Colonic mucosa (tissue), 4 donors: ENCODE data around the gene CTNND2. TPM values are rescaled to one million over a fixed set of nuclear protein-coding genes. Genes with fewer than 3 reads are reported as not detected.

Experiments
- DNase-seq: peaks from one replicate; pipeline ENCODE4 v3.0.0-alpha.2; 2020
- H3K27ac ChIP-seq: fragments of 200-600 bp; one replicate; pipeline ENCODE4 v1.8.0; 2021
- H3K27me3 ChIP-seq: fragments of 200-600 bp; one replicate; pipeline ENCODE4 v1.8.0; 2021
- H3K36me3 ChIP-seq: fragments of 200-600 bp; one replicate; pipeline ENCODE4 v1.8.0; 2021
- H3K4me1 ChIP-seq: fragments of 200-600 bp; one replicate; pipeline ENCODE4 v1.8.0; 2021; ENCODE audit warnings: mild to moderate bottlenecking
- H3K4me3 ChIP-seq: fragments of 200-600 bp; one replicate; pipeline ENCODE4 v1.8.0; 2021
- H3K9ac ChIP-seq, 2 donors: one replicate each; pipeline ENCODE4 v1.7.0; 2013; ENCODE audit warnings: control low read depth in 2 of 2, low read depth in 2 of 2, low read length in 2 of 2
- H3K9me3 ChIP-seq: fragments of 200-600 bp; one replicate; pipeline ENCODE4 v1.8.0; 2021
- CTCF ChIP-seq: fragments of 200-600 bp; IDR thresholded peaks from one replicate; pipeline ENCODE4 v1.8.0; 2022; ENCODE audit warnings: antibody characterized with exemption, mild to moderate bottlenecking
- intact Hi-C: fragments of 100-400 bp; cut with DNase I; formaldehyde crosslinking; loops from one replicate; pipeline ENCODE4 v1.14.1; 2022
- total RNA-seq, 2 donors: library from RNA; stranded (reverse); fragmentation: NEBNext Ultra II Directional in 1 of 2; extraction: Animal tissue kit (Norgen Biotek cat#: 25700) in 1 of 2; gene quantifications; one replicate each; pipeline ENCODE4 v1.2.1, GENCODE V29; 2021
- donor health status: healthy.
- donor health status: DM: no; HTN: no; CAD: no.
- donor health status: DM: no; HTN: no; CAD: no.

CTNND2 gene
- total RNA-seq, 2 donors from 2014 or later = 1.1 TPM

- no peaks in the 10 kb centered on the region for H3K27me3 ChIP-seq
- H3K36me3 ChIP-seq = no peaks in the 10 kb centered on the region
- H3K27ac ChIP-seq = no peak overlapping the region
- intact Hi-C loops = no loop called here
- no peak for DNase-seq
- H3K4me3 ChIP-seq = no peak overlapping the region
- H3K9me3 ChIP-seq = no peaks in the 10 kb centered on the region
- TF ChIP-seq CTCF = no peak
- no peak overlapping the region for H3K9ac ChIP-seq
- no peaks in the 10 kb centered on the region for H3K4me1 ChIP-seq
Observed at GRCh38 chr5:11023945-11024344, 880.3 kb downstream of the CTNND2 start.

DNA sequence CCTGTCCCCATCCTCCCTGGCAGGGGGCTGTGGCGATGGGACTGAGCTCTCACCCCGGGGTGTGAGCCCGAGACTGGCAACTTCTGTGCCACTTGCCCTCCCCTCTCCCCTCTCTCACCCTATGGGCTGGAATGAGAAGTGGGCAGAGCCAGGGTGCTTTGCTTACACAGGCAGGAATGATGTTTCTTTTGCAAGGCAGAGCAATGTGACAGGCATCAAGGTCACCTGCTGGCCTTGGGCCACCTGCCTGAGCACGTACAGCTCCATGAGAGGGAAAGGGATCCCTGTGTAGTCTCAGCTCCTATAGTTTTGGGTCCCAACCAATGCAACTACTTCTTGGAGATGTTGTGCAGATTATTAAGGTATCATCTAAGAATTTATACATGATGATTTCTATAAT lies 890.5 kb downstream of the CTNND2 start:
- TF ChIP-seq CTCF = no peak
- Histone ChIP-seq H3K4me3 (no peak overlapping the region), H3K9ac (no peak overlapping the region), H3K27me3 (no peaks in the 10 kb centered on the region), H3K36me3 (no peaks in the 10 kb centered on the region), H3K27ac (no peak overlapping the region), H3K9me3 (no peaks in the 10 kb centered on the region), H3K4me1 (no peaks in the 10 kb centered on the region)
- DNase-seq = no peak
- intact Hi-C loops = no loop called here

- no peaks in the 10 kb centered on the region for H3K36me3 ChIP-seq
- H3K9ac ChIP-seq = no peak overlapping the region
- no peak for TF ChIP-seq CTCF
- DNase-seq = no peak
- no peaks in the 10 kb centered on the region for H3K9me3 ChIP-seq
- intact Hi-C loops = no loop called here
- no peaks in the 10 kb centered on the region for H3K27me3 ChIP-seq
- H3K27ac ChIP-seq = no peak overlapping the region
- no peaks in the 10 kb centered on the region for H3K4me1 ChIP-seq
- no peak overlapping the region for H3K4me3 ChIP-seq
Observed at GRCh38 chr5:11012295-11012694, 892.0 kb downstream of the CTNND2 start.

GRCh38 chr5:11010429-11011210 lies 893.6 kb downstream of the CTNND2 start:
- H3K9me3 ChIP-seq = no peaks in the 10 kb centered on the region
- no peaks in the 10 kb centered on the region for H3K4me1 ChIP-seq
- no peak overlapping the region for H3K9ac ChIP-seq
- no peak for TF ChIP-seq CTCF
- no peaks in the 10 kb centered on the region for H3K36me3 ChIP-seq
- no peaks in the 10 kb centered on the region for H3K27me3 ChIP-seq
- H3K27ac ChIP-seq = no peak overlapping the region
- intact Hi-C loops = no loop called here
- no peak overlapping the region for H3K4me3 ChIP-seq
- DNase-seq = no peak

DNA sequence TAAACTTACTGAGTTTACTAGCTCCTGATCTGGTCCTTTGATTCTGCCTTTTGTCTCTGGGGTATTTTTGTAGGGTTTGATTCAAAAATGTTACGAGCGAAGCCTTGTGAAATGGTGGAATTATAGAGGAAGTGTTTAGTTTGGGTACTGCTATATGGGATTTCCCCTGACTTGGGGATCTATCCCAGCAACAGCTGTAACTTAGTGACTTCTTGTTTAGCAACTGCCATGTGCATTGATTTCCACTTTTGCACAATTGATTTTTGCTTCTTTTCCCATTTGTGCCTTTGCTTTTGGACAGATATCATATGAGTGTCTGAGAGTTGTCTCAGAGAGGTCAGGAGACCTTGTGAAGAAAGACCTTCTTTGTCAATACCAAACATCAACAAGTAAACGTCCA lies 894.7 kb downstream of the CTNND2 start:
- no peaks in the 10 kb centered on the region for H3K4me1 ChIP-seq
- H3K27me3 ChIP-seq = no peaks in the 10 kb centered on the region
- H3K9me3 ChIP-seq = no peaks in the 10 kb centered on the region
- no peak for TF ChIP-seq CTCF
- no peak overlapping the region for H3K27ac ChIP-seq
- H3K4me3 ChIP-seq = no peak overlapping the region
- DNase-seq = no peak
- H3K9ac ChIP-seq = no peak overlapping the region
- no peaks in the 10 kb centered on the region for H3K36me3 ChIP-seq
- intact Hi-C loops = no loop called here
